NCI-H128 (cell line): Measurements from ENCODE around the gene CDC42BPB.

ENCODE experiments used
- DNase-seq: peaks from one replicate; lab custom pipeline; 2025; ENCODE audit not compliant: unreplicated experiment; lab: John Stamatoyannopoulos, UW

The CDC42BPB gene

GRCh38 chr14:102945346-102946130, 111.8 kb downstream of the CDC42BPB start:
- no peak for DNase-seq

- no peak for DNase-seq
Observed at GRCh38 chr14:102944448-102945330, 112.7 kb downstream of the CDC42BPB start.

- no peak for DNase-seq
Observed at GRCh38 chr14:102943979-102944378, 113.4 kb downstream of the CDC42BPB start.

- DNase-seq = no peak
Observed at GRCh38 chr14:102943454-102943853, 113.9 kb downstream of the CDC42BPB start.

GRCh38 chr14:102942069-102942468, 115.3 kb downstream of the CDC42BPB start:
- DNase-seq = no peak

- no peak for DNase-seq
Observed at GRCh38 chr14:102941419-102942011, 115.8 kb downstream of the CDC42BPB start.

- no peak for DNase-seq
Observed at GRCh38 chr14:102940729-102941362, 116.5 kb downstream of the CDC42BPB start.

GRCh38 chr14:102939820-102940561, 117.4 kb downstream of the CDC42BPB start:
- no peak for DNase-seq

GRCh38 chr14:102939329-102939728, 118.0 kb downstream of the CDC42BPB start:
- DNase-seq = no peak

GRCh38 chr14:102938191-102938590, 119.2 kb downstream of the CDC42BPB start:
- DNase-seq = no peak

GRCh38 chr14:102937331-102938175, 119.8 kb downstream of the CDC42BPB start:
- no peak for DNase-seq

- no peak for DNase-seq
Observed at GRCh38 chr14:102935756-102936155, 121.6 kb downstream of the CDC42BPB start.

- DNase-seq = no peak
Observed at GRCh38 chr14:102933618-102934231, 123.6 kb downstream of the CDC42BPB start.

- no peak for DNase-seq
Observed at GRCh38 chr14:102932484-102933248, 124.7 kb downstream of the CDC42BPB start.

- no peak for DNase-seq
Observed at GRCh38 chr14:102931580-102932285, 125.6 kb downstream of the CDC42BPB start.

GRCh38 chr14:102930753-102931579, 126.4 kb downstream of the CDC42BPB start:
- no peak for DNase-seq
